Stomach smooth muscle (tissue), 2 donors: Measurements from ENCODE around the gene MSX2.

ENCODE experiments used
- H3K27ac ChIP-seq: one replicate; pipeline ENCODE4 v1.7.0; 2013; ENCODE audit warnings: mild to moderate bottlenecking, low read length, inconsistent platforms
- H3K27me3 ChIP-seq, 2 donors: one replicate each; pipeline ENCODE4 v1.7.0; 2013; ENCODE audit warnings: low read length in 2 of 2; ENCODE audit not compliant: insufficient read depth in 2 of 2, control insufficient read depth in 1 of 2
- H3K36me3 ChIP-seq, 2 donors: one replicate each; pipeline ENCODE4 v1.7.0; 2013; ENCODE audit warnings: low read length in 2 of 2; ENCODE audit not compliant: control insufficient read depth in 2 of 2, insufficient read depth in 2 of 2
- H3K4me1 ChIP-seq: one replicate; pipeline ENCODE4 v1.7.0; 2013; ENCODE audit warnings: low read length; ENCODE audit not compliant: control insufficient read depth, insufficient read depth
- H3K4me3 ChIP-seq, 2 donors: one replicate each; pipeline ENCODE4 v1.7.0; 2013; ENCODE audit warnings: low read length in 2 of 2
- H3K9ac ChIP-seq, 2 donors: one replicate each; pipeline ENCODE4 v1.7.0; 2013; ENCODE audit warnings: low read length in 2 of 2, mild to moderate bottlenecking in 1 of 2
- H3K9me3 ChIP-seq, 2 donors: one replicate each; pipeline ENCODE4 v1.7.0; 2013; ENCODE audit warnings: low read length in 2 of 2; ENCODE audit not compliant: control insufficient read depth in 2 of 2
- donor health status: healthy.
- donor health status: Pancreatic carcinoma.

Gene MSX2

GRCh38 chr5:174693697-174694385, 30.5 kb upstream of the MSX2 start:
- H3K4me3 ChIP-seq: no peak overlapping the region
- no peak overlapping the region for H3K9ac ChIP-seq
- H3K9me3 ChIP-seq: no peaks in the 10 kb centered on the region
- no peaks in the 10 kb centered on the region for H3K36me3 ChIP-seq
- H3K27me3 ChIP-seq: peaks cover 33 to 39% of the 10 kb centered on the region in 2 donors
- H3K27ac ChIP-seq: no peak overlapping the region
- no peaks in the 10 kb centered on the region for H3K4me1 ChIP-seq

- Histone ChIP-seq H3K27ac (no peak overlapping the region), H3K4me1 (no peaks in the 10 kb centered on the region), H3K36me3 (no peaks in the 10 kb centered on the region), H3K9ac (no peak overlapping the region), H3K4me3 (no peak overlapping the region), H3K9me3 (no peaks in the 10 kb centered on the region), H3K27me3 (peaks cover 30 to 36% of the 10 kb centered on the region in 2 donors)
These were observed 29.8 kb upstream of the MSX2 start for GRCh38 chr5:174694611-174695010.

- H3K9me3 ChIP-seq: no peaks in the 10 kb centered on the region
- H3K27me3 ChIP-seq: peaks cover 11 to 15% of the 10 kb centered on the region in 2 donors
- no peak overlapping the region for H3K27ac ChIP-seq
These were observed 26.2 kb upstream of the MSX2 start for GRCh38 chr5:174698156-174698555.

GRCh38 chr5:174699131-174699530, 25.3 kb upstream of the MSX2 start:
- H3K27me3 ChIP-seq: peaks cover 5 to 11% of the 10 kb centered on the region in 2 donors
- H3K27ac ChIP-seq: no peak overlapping the region
- no peaks in the 10 kb centered on the region for H3K9me3 ChIP-seq
- H3K9ac ChIP-seq: no peak overlapping the region
- no peaks in the 10 kb centered on the region for H3K36me3 ChIP-seq
- no peak overlapping the region for H3K4me3 ChIP-seq
- no peaks in the 10 kb centered on the region for H3K4me1 ChIP-seq

More at GRCh38 chr5:174698156-174698555, 26.2 kb upstream of the MSX2 start:
- Histone ChIP-seq H3K4me1 (no peaks in the 10 kb centered on the region), H3K4me3 (no peak overlapping the region), H3K36me3 (no peaks in the 10 kb centered on the region), H3K9ac (no peak overlapping the region)

- Histone ChIP-seq H3K4me3 (no peak overlapping the region), H3K27ac (no peak overlapping the region), H3K4me1 (no peaks in the 10 kb centered on the region), H3K9ac (no peak overlapping the region), H3K9me3 (peaks cover 0 to 2% of the 10 kb centered on the region in 2 donors), H3K27me3 (peaks cover 20 to 22% of the 10 kb centered on the region in 2 donors), H3K36me3 (no peaks in the 10 kb centered on the region)
These were observed 17.3 kb upstream of the MSX2 start for GRCh38 chr5:174706997-174707572.

GRCh38 chr5:174707671-174708070, 16.7 kb upstream of the MSX2 start:
- no peak overlapping the region for H3K4me3 ChIP-seq
- H3K9me3 ChIP-seq: peaks cover 0 to 2% of the 10 kb centered on the region in 2 donors
- no peak overlapping the region for H3K27ac ChIP-seq
- no peaks in the 10 kb centered on the region for H3K36me3 ChIP-seq
- H3K4me1 ChIP-seq: no peaks in the 10 kb centered on the region
- peaks cover 20 to 23% of the 10 kb centered on the region in 2 donors for H3K27me3 ChIP-seq
- no peak overlapping the region for H3K9ac ChIP-seq

- no peak overlapping the region for H3K4me3 ChIP-seq
- H3K9me3 ChIP-seq: peaks cover 0 to 2% of the 10 kb centered on the region in 2 donors
- H3K9ac ChIP-seq: no peak overlapping the region
- H3K27me3 ChIP-seq: peaks cover 18 to 29% of the 10 kb centered on the region in 2 donors
- no peak overlapping the region for H3K27ac ChIP-seq
- no peaks in the 10 kb centered on the region for H3K36me3 ChIP-seq
- no peaks in the 10 kb centered on the region for H3K4me1 ChIP-seq
These were observed 15.7 kb upstream of the MSX2 start for GRCh38 chr5:174708476-174709207.

- H3K9me3 ChIP-seq: no peaks in the 10 kb centered on the region
- H3K9ac ChIP-seq: no peak overlapping the region
- no peaks in the 10 kb centered on the region for H3K36me3 ChIP-seq
- no peak overlapping the region for H3K4me3 ChIP-seq
- no peak overlapping the region for H3K27ac ChIP-seq
- peaks cover 32 to 43% of the 10 kb centered on the region in 2 donors for H3K27me3 ChIP-seq
- H3K4me1 ChIP-seq: no peaks in the 10 kb centered on the region
These were observed 9.6 kb upstream of the MSX2 start for GRCh38 chr5:174714751-174715150.

- Histone ChIP-seq H3K4me1 (peaks cover 3% of the 10 kb centered on the region), H3K9ac (no peak overlapping the region), H3K27me3 (peaks cover 39 to 49% of the 10 kb centered on the region in 2 donors), H3K4me3 (no peak overlapping the region), H3K36me3 (no peaks in the 10 kb centered on the region), H3K27ac (no peak overlapping the region), H3K9me3 (no peaks in the 10 kb centered on the region)
These were observed 8.6 kb upstream of the MSX2 start for GRCh38 chr5:174715804-174716203.

GRCh38 chr5:174717826-174718455, 6.4 kb upstream of the MSX2 start:
- no peak overlapping the region for H3K27ac ChIP-seq
- no peaks in the 10 kb centered on the region for H3K9me3 ChIP-seq
- H3K9ac ChIP-seq: no peak overlapping the region
- H3K36me3 ChIP-seq: no peaks in the 10 kb centered on the region
- peaks cover 58 to 61% of the 10 kb centered on the region in 2 donors for H3K27me3 ChIP-seq
- peaks cover 7% of the 10 kb centered on the region for H3K4me1 ChIP-seq
- no peak overlapping the region for H3K4me3 ChIP-seq
